Esophagus (tissue), 2 donors: ENCODE measurements around the gene TIMP3. TPM values are rescaled to one million over a fixed set of nuclear protein-coding genes. Genes with fewer than 3 reads are reported as not detected.

Experiments used
- H3K27ac ChIP-seq, 2 donors: one replicate each; pipeline ENCODE4 v1.5.1; 2013; ENCODE audit warnings: low read depth in 2 of 2, mild to moderate bottlenecking in 2 of 2, inconsistent platforms in 1 of 2, low read length in 1 of 2, moderate library complexity in 1 of 2
- H3K27me3 ChIP-seq, 2 donors: one replicate each; pipeline ENCODE4 v1.6.1; 2013; ENCODE audit warnings: low read length in 2 of 2, control low read depth in 1 of 2, mild to moderate bottlenecking in 1 of 2; ENCODE audit not compliant: insufficient read depth in 2 of 2, control insufficient read depth in 1 of 2
- H3K36me3 ChIP-seq, 2 donors: one replicate each; pipeline ENCODE4 v1.6.1; 2013; ENCODE audit warnings: low read length in 1 of 2; ENCODE audit not compliant: control insufficient read depth in 2 of 2, insufficient read depth in 2 of 2
- H3K4me1 ChIP-seq, 2 donors: one replicate each; pipeline ENCODE4 v1.6.1; 2013; ENCODE audit warnings: low read length in 1 of 2; ENCODE audit not compliant: control insufficient read depth in 2 of 2, insufficient read depth in 2 of 2
- H3K4me3 ChIP-seq, 2 donors: one replicate each; pipeline ENCODE4 v1.5.1; 2013; ENCODE audit warnings: low read length in 2 of 2, mild to moderate bottlenecking in 2 of 2, low read depth in 1 of 2, moderate library complexity in 1 of 2
- H3K9me3 ChIP-seq, 2 donors: one replicate each; pipeline ENCODE4 v1.6.1; 2013; ENCODE audit warnings: mild to moderate bottlenecking in 2 of 2, low read depth in 1 of 2, low read length in 1 of 2, moderate library complexity in 1 of 2; ENCODE audit not compliant: control insufficient read depth in 2 of 2, insufficient read depth in 1 of 2
- WGBS, 2 donors: extraction: QIAGEN DNeasy Blood & Tissue Kit; methylation state at CpG; one replicate each; pipeline ENCODE4 v1.1.7; 2013; 5-methylcytosine and 5-hydroxymethylcytosine counted together
- polyA plus RNA-seq, 2 donors: library from polyadenylated mRNA; stranded (reverse); fragments of 200-250 nt; gene quantifications; one replicate each; pipeline ENCODE4 v1.2.3, GENCODE V29; 2013
- donor health status: healthy with polysubstance abuse.
- donor health status: Bipolar disorder and iron deficiency.

The TIMP3 gene
- polyA plus RNA-seq, 2 donors = 8.9 to 24.7 TPM

DNA sequence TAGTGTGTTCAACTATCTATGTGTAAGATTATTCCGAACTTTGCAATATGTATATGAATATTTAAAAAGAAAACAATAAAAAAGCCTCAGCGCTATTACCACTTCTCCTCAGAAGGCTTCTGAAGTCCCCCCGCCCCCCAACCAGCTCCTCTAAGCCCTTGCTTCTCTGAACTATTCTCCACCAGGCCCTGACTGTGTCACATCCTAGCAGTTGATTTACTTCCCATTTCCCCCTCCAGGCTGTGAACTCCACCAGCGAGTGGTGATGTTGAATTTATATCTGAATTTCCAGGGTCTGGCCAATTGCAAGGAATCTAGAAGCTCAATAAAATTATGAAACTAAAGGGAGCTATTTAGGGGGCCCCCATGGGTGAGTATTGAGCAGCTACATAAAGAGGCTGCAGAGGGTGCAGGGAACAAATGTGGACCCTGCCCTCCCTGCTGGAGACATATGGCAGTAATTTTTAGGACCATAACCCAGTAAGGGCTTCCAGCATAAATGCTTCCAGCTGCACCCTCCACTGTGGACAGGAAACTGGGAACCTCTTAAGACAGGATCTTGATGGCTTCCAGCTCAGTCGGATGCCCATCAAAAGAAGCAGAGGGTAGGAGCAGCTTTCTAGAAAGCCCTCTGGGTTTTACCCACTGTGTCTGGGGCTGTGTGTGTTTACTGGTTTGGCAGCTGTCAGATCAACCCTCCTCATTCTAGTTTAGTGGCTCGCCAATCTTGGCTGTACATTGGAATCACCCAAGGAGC, 81.4 kb downstream of the TIMP3 start:
- WGBS, 2 donors = 85 to 89% methylated on average over 6 of the region's 6 CpGs

DNA sequence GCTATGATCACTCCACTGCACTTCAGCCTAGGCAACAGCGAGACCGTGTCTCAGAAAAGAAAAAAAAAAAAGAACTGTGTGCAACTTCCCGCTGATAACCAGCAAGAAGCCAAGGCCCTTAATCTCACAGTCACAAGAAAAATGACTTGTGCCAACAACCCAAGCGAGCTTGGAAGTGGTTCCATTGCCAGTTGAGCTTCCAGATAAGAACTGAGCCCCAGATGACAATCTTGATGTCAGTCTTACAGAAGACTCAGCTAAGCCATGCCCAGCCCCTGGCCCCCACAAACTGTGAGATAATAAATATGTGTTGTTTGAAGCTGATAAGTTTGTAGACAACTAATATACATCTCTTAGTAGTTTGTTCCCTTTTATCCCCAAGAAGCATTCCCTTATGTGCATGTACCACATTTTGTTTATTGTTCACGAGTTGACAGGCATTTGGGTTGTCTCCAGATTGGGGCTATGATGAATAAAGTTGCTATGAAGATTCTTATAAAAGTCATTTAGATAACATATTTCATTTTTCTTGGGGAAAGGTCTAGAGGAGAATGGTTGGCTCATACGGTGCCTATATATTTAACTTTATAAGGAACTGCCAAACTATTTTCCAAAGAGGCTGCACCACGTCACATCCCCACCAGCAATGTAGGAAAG, 85.9 kb downstream of the TIMP3 start:
- Histone ChIP-seq H3K4me3 (no peak overlapping the region), H3K4me1 (no peaks in the 10 kb centered on the region), H3K27me3 (peaks cover 0 to 4% of the 10 kb centered on the region in 2 donors), H3K27ac (no peak overlapping the region), H3K36me3 (no peaks in the 10 kb centered on the region), H3K9me3 (no peaks in the 10 kb centered on the region)
- WGBS, 2 donors = 54 to 61% methylated on average over 7 of the region's 7 CpGs

More for the DNA sequence above, 81.4 kb downstream of the TIMP3 start:
- Histone ChIP-seq H3K27me3 (peaks cover 0 to 4% of the 10 kb centered on the region in 2 donors), H3K4me1 (no peaks in the 10 kb centered on the region), H3K36me3 (no peaks in the 10 kb centered on the region), H3K9me3 (no peaks in the 10 kb centered on the region), H3K4me3 (no peak overlapping the region), H3K27ac (no peak overlapping the region)

DNA sequence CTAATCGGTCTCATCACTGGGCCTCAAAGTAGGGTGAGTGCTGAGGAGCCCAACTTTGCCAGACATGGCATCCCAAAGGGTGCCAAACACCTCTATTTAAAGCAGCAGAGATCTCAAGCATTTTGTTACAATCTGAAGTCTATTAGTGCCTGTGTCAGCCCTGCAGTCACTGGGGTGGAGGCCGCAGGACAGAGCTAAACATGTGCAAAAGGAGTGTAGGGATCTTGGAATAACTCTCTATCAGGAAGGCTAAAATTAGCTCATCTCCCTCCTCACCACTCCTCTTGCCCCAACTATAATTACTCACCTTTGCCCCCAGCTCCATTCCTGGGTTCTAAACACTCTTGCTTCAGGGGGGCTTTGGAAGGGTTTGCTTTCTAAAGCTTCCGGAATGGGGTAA, 87.5 kb downstream of the TIMP3 start:
- no peaks in the 10 kb centered on the region for H3K9me3 ChIP-seq

DNA sequence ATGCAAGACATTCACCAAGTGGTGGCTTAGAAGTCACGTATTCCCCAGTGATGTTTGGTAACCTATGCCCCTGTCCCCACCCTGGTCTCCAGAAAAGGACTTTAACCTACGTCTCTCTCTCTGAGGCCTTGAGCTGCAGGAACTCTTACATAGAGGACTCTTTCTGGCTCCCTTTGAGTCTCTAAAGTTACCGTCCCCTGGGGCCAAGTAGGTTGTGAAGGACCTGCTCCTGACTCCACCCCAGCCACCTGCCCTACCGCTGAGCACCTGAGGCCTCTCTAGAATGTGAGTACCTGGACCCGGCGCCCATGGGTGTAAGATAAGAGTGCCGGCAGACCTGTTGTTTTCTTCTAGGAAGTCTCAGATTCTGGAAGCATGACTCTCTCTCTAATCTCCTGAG, 95.4 kb downstream of the TIMP3 start:
- Histone ChIP-seq H3K4me1 (no peaks in the 10 kb centered on the region), H3K4me3 (no peak overlapping the region), H3K9me3 (no peaks in the 10 kb centered on the region), H3K27me3 (no peaks in the 10 kb centered on the region), H3K27ac (no peak overlapping the region), H3K36me3 (no peaks in the 10 kb centered on the region)
- WGBS, 2 donors = 78 to 90% methylated on average over 7 of the region's 7 CpGs

More for the DNA sequence above, 87.5 kb downstream of the TIMP3 start:
- H3K4me1 ChIP-seq = no peaks in the 10 kb centered on the region
- WGBS, 2 donors = 86 to 87% methylated on average over 3 of the region's 3 CpGs
- H3K4me3 ChIP-seq = no peak overlapping the region
- peaks cover 0 to 2% of the 10 kb centered on the region in 2 donors for H3K27me3 ChIP-seq
- no peak overlapping the region for H3K27ac ChIP-seq
- H3K36me3 ChIP-seq = no peaks in the 10 kb centered on the region

DNA sequence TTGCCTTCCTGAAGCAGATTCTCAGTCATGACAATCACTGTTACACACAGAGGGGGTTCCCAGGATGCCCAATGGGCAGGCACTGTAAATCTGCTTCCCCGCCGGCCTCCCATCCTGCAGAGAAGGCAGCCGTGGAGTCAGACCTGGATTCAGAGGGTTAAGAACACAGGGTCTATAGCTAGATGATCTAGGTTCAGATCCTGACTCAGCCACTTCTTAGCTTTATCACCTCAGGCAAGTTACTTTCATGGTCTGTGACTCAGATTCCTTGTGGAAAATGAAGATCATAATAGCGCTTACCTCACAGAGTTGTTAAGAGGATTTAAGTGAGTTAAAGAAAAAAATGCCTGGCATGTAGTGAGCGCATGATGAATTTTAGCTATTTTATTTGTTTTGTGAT, 95.9 kb downstream of the TIMP3 start:
- H3K9me3 ChIP-seq = no peaks in the 10 kb centered on the region
- no peaks in the 10 kb centered on the region for H3K36me3 ChIP-seq
- WGBS, 2 donors = 71 to 82% methylated on average over 5 of the region's 5 CpGs
- no peaks in the 10 kb centered on the region for H3K4me1 ChIP-seq
- no peak overlapping the region for H3K27ac ChIP-seq
- no peaks in the 10 kb centered on the region for H3K27me3 ChIP-seq
- no peak overlapping the region for H3K4me3 ChIP-seq

DNA sequence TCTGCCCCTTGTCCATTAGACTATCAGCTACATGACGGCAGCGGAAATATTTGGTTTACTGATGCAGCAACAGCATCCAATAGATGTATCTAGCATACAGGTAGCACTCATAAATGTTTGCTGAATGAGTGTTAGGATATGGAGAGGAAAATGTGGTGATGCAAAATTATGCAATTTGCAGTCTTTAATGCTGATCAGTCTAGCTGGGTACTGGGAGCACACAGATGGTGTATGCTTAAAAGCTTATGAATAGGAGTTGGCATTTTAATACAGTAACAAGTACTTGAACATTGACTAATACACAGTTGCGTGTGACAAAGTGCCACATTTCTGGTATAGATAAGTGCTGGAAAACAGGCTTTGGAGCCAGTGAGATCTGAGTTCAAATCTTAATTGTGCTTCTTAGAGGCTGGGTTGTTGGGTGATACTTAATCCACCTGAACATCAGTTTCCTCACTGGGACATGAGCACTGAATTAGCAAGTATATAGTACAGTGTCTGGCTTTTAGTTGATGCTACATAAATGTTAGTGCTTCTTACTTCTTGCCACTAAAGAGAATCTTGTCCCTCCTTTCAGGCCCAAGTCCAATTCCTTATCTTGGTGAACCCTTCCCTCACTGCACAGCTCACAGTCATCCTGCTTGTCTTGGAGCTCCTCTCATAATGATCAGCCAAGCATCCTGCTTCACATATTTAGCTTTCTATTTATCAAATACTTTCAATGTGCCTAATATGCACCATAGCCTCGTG, 99.6 kb downstream of the TIMP3 start:
- H3K4me1 ChIP-seq = no peaks in the 10 kb centered on the region
- H3K4me3 ChIP-seq = no peak overlapping the region
- no peaks in the 10 kb centered on the region for H3K27me3 ChIP-seq
- WGBS, 2 donors = 84 to 86% methylated on average over 4 of the region's 4 CpGs
- H3K36me3 ChIP-seq = no peaks in the 10 kb centered on the region
- no peak overlapping the region for H3K27ac ChIP-seq
- H3K9me3 ChIP-seq = no peaks in the 10 kb centered on the region

DNA sequence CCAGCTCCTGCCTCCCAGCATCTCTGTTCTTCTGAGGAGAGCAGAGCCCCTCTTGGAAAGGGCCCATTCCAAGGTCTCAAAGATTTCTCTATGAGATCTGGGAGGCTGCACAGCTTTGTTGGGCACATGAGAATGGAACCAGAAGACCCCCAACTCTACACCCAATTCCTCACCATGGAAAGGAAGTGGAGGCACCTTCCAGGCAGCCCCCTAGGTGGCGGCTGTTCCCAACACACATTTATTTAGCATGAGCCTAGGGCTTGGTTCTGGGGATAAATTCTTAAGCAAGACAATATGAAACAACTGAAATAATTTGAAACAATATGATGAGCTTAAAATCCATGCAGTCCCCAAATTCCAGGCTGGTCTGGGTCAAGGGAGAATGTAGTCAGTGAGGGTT, 100.4 kb downstream of the TIMP3 start:
- Histone ChIP-seq H3K27ac (no peak overlapping the region), H3K4me1 (no peaks in the 10 kb centered on the region), H3K27me3 (no peaks in the 10 kb centered on the region), H3K9me3 (no peaks in the 10 kb centered on the region), H3K4me3 (no peak overlapping the region), H3K36me3 (no peaks in the 10 kb centered on the region)
- WGBS, 2 donors = 43 to 96% methylated on average over 1 of the region's 1 CpG

DNA sequence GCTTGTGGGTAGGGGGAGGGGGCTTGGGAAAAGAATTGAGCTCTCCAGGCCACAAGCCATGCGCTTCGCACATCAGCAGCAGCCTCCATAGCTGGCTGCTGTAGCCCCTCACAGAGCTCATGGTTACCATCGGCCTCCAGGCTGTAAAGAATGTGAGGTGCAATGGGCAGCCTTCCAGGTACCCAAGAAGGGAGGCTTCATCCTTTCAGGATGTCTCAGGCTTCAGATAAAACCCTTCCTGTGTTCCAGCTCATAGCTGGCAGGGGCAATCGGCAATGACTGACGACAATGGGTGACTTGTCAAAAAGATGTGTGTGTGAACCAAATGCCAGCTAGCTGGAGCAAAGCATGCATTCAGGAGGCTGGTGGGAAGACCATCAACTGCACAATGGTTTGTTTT, 102.0 kb downstream of the TIMP3 start:
- H3K9me3 ChIP-seq = no peaks in the 10 kb centered on the region
- H3K36me3 ChIP-seq = no peaks in the 10 kb centered on the region
- H3K27me3 ChIP-seq = no peaks in the 10 kb centered on the region
- no peak overlapping the region for H3K4me3 ChIP-seq
- H3K27ac ChIP-seq = no peak overlapping the region
- 86 to 87% methylated on average over 5 of the region's 5 CpGs for WGBS, 2 donors
- no peaks in the 10 kb centered on the region for H3K4me1 ChIP-seq

DNA sequence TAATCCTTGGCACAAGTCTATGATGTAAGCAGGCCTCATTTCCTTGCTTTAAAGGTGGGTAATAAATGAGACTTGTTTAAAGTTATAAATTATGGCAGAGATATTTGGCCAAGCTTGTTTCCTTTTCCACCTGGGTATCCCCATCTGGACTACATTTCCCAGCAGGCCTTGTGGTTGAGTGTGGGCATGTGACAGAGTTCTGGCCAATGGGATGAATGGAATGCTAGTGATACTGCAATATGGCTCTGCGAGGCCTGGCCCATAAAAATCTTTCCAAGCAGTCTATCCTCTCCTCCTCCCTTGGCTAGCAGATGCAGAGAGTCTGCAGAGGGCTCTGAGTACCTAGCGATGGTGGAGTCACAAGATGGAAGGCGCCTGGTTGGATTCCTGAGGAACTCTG, 102.5 kb downstream of the TIMP3 start:
- Histone ChIP-seq H3K9me3 (no peaks in the 10 kb centered on the region), H3K36me3 (no peaks in the 10 kb centered on the region)
- 85% methylated on average over 3 of the region's 3 CpGs for WGBS, 2 donors

More for the DNA sequence above, 102.5 kb downstream of the TIMP3 start:
- no peak overlapping the region for H3K27ac ChIP-seq
- H3K27me3 ChIP-seq = no peaks in the 10 kb centered on the region
- H3K4me3 ChIP-seq = no peak overlapping the region
- H3K4me1 ChIP-seq = no peaks in the 10 kb centered on the region
